RKO (cell line): ENCODE data around the gene ZNF607.
"Not testable (repeated sequence)": the region's sequence is repeated elsewhere in the genome, so short reads cannot be mapped to it uniquely, and the experiment has no call there.

Source experiments
- DNase-seq: peaks from one replicate; pipeline ENCODE4 v3.0.0-alpha.2; 2016; ENCODE audit warnings: low spot score

ZNF607 gene

DNA sequence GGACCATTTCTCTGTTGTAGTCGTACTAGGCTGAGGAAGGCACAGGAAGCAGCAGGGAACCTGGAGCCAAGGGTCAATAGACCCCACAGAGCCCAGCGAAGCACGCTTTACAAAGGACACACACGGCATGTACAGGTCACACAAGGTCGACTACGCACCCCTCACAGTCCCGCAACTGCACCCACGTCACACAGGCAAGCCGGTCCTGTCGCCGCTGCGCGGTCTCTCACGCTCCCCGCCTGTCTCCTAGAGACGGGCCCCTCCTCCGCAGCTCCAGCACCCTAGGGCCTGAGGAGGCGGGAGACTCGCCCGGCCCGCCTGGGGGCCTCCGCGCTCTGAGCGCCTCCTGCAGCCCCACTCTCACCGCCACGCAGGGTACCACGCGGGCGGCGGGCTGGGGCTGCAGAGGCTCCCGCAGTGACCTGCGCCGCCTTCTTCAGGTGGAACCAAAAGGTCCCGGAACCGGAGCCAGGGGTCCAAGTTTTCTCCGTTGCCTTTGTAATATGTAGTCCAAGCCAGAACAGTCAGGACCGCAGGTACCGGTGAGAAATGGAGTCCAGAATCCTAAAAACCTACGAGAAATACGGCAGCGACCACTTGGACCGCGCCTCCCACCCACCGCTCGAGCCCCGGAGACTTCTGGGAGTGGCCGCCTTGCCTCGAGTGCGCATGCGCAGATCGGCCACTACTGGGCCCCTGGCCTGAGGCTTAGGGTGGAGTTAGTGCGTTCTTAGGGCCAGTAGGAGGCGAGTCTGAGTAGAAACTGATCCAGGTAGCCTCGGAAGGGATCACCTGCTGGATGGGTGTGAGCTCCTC is at the start of gene ZNF607:
TSS of gene ZNF607 (minus strand) at position 651 of the 816 bp plus-strand sequence. CDS start 8,143 bp downstream, outside the sequence.
- peak; percentile 94 for DNase-seq

DNA sequence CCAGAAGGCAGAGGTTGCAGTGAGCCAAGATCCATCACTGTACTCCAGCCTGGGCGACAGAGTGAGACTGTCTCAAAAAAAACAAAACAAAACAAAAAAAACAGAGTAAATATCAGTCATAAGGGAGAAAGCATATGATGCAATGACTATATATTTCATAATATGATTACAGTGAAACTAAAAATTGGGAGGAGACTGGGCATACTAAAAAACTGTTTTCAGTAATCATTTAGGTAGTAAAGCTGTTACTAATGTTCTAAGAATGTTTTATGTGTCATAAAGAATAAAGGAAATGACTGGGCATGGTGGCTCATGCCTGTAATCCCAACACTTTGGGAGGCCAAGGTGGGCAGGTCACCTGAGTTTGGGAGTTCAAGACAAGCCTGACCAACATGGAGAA is 43.9 kb upstream of the ZNF607 start:
- peak; percentile 86 for DNase-seq

DNA sequence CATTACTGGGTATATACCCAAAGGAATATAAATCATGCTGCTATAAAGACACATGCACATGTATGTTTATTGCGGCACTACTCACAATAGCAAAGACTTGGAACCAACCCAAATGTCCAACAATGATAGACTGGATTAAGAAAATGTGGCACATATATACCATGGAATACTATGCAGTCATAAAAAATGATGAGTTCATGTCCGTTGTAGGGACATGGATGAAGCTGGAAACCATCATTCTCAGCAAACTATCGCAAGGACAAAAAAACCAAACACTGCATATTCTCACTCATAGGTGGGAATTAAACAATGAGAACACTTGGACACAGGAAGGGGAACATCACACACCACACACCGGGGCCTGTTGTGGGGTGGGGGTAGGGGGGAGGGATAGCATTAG is 38.1 kb upstream of the ZNF607 start:
- not testable (repeated sequence) for DNase-seq

DNA sequence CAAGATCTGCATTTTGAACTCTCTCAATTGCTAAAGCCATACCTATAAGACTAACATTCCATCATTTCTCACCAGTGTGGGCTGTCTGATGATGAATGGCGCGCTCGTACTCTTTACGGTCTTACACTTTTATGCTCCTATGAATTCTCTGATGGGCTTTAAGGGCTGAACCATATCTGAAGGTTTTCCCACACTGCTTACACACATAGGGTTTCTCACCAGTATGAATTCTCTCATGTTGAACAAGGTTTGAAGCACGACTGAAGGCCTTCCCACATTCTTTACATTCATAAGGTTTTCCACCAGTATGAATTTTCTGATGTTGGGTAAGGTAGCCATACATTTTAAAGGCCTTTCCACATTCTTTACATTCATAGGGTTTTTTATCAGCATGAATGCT is 18.8 kb upstream of the ZNF607 start:
- DNase-seq = no peak

DNA sequence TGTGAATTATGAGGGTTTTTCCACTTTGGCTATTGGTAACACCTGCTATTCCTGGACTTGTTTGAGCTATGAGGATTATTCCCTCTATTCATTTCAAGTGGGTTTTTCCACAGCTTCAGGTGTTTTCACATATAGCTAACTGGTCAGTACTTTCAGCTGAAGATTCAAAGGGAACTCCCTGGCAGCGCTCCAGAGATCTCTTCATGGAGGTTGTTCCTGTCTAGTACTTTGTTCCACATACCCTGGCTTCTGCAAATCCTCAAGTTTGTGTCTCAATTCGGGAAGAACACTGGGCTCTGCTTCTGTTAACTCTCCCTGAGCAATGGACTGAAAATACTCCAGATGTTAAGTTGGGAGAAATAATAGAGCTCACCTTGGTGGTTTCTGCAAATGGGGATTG is 5.6 kb upstream of the ZNF607 start:
- DNase-seq = no peak

DNA sequence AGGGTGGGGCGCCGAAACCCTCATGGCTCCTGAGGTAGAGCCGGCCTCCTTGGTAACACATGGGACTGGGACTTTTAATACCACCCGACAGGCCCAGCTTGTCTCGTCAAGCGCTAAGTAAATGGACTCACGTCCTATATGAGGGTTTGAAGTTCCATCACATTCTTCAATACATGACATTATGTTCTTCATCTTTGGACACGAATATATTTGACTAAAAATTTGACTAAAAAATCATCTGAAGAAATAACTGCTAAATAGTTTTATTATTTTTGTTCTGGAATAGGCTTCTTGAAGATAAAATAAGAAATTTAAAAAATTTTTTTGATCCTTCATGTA is 335 bp upstream of the ZNF607 start:
- DNase-seq = no peak

DNA sequence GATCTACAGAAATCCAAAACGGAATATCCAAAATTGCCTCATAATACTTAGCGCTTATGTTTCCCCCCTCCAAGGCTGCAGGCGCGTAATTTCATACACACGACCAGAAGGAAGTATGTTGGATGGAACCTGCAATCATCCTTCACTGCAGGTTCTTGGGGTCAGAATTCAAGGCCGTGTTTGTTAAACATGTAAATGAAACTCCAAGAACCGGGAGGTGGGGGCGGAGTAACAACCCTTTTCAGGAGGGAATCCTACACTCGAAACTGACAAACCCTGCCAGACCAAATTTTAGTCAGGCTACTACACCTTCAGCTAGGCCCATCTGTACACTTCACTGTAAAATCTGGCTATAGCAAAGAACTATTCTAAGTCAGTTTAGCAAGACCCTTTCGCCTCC is 1.3 kb downstream of the ZNF607 start:
- DNase-seq = peak; percentile 24

DNA sequence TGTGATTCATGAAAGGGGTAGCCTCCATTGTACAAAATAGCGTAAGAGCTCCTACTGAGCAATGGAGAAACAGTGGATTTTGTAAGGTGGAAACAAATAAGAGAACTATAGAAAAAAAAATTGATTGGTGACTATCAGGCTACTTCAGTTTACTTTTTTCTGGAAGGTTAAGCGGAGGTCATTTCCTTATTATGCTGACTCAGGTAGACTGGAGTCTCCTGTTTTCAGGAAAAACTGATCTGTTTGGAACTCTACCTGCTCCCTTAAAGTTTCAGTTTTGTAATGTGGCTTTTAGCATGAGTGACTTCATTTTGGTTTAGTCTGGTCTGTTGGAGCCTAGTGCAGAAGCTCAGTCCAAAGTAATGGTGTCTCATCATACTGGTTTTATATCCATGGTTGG is 3.4 kb downstream of the ZNF607 start:
- DNase-seq = no peak

DNA sequence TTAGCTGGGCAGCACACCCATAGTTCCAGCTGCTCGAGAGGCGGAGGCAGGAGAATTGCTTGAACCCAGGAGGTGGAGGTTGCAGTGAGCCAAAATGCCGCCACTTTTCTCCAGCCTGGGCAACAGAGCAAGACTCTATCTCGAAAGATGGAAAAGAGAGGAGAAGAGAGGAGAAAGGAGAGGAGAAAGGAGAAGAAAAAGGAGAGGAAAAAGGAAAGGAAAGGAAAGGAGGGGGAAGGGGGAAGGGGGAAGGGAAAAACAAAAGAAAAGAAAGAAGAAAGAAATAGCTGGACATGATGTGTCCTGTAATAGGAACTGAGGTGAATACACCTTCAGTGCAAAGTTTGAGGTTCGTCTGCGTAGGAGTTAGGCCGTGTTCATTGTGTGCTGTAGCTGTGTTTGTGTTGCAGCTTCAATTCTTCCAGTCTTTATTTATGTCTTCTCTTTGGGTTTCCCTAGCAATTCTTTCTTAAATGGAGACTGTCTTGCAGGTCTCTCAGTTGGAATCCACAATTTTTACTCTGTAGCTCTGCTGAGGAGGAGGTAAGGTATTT is 13.4 kb downstream of the ZNF607 start:
- no peak for DNase-seq

DNA sequence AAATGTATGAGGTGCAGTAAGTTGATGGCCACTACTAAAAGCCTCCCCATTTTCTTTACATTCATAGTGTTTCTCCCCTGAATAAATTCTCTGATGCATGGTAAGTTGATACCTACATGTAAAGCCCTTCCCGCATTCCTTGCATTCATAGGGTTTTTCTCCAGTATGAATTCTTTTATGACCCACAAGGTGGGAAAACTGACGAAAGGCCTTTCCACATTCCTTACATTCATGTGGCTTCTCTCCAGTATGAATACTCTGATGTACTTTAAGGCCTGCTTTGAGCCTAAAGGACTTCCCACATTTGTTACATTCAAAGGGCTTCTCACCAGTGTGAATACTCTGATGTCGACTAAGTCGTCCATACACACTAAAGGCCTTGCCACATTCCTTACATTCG is 20.5 kb downstream of the ZNF607 start:
- no peak for DNase-seq

DNA sequence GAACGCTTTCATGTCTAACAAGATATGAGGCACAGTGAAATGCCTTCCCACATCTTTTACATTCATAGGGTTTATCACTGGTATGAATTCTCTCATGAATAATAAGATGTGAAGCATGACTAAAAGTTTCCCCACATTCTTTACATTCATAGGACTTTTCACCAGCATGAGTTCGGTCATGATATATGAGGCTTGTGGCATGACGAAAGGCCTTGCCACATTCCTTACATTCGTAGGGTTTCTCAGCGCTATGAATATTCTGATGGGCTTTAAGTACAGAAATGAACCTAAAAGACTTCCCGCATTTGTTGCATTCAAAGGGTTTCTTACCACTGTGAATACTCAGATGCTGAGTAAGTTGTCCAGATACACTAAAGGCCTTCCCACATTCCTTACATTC is 21.3 kb downstream of the ZNF607 start:
- DNase-seq = no peak

DNA sequence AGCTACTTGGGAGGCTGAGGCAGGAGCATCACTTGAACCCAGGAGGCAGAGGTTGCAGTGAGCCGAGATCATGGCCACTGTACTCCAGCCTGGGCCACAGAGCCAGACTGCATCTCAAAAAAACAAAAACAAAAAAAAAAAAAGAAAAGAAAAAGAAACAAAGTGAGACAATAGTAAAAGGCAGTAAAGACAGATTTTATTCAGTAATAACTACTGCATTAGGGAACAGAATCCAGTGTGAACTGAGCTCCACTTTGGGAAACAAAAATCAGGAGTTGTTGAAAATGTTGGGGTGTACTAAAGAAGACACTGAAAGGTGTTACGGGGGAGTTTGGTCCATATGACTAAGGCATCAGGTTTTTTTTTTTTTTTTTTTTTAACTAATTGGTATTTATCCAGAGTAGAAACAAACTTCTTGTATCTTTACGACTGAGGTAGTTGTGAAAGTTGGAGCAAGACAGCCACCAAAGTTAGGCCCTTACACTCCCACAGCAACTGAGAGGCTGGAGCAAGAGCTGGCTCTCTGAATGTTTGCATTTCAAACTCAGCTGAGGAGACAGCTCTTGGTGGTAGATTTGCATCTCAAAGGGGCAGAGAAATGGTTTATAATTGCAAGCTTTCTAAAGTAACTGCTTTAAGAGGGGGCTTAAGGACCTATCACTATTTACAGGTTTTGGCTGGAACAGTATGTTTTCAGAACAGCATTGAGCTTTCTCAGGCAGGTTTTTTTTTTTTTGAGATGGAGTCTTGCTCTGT is 24.2 kb downstream of the ZNF607 start:
- no peak for DNase-seq

DNA sequence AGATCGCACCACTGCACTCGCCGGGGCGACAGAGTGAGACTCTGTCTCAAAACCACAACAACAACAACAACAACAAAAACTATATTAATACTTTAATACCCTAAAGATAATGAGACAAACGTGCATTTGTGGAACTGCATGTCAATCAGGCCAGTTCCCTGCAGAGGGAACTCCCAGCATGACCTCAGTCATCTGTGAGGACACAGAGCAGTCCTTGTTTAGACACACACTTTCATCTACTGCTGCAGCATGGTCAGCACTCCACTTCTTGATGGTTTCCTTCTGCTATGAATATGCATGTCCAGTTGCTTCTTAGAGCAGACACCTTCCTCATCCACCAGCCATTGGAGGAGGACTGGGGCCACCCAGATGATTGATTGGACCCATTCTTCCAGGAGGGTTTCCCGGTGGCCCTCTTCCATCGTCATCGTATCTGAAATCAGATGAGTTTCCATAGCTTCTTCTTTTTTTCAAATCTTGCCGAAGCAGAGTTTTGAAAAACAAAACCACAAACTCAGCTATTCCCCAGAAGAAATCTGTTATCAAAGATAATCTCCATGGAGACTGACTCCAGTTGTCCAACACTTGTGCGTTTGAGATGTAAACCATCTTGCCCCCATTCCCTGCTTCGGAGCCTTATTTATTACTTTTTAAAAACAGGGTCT is 26.5 kb downstream of the ZNF607 start:
- no peak for DNase-seq

DNA sequence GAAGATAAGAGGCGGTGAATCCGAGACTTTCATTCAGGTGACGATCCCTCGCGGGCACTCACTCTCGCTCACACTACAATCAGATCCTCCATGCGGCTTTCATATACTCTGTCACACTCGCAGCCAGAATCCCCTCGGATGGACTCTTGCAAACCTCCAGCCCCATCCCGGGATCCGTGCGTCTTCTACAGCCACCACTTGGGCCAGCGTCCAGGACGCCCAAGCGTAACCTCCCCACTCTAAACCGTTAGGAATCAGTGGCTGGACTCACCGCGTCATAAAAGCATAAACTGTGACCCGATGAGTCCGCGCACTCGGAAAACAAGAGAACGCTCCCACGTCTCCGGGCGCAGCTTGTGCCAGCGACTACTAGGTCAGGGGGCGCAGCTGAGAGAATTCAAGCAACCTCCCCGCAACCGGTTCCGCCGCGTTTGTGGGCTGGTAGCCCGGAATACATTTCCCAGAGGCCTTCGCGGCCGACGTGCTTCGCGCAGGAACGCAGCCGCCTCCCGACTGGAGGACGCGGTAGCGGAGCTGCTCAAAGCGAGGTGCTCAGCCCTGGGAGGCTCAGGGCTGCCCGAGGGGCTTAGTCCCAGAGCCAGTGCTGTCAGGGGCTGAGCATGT is 27.6 kb downstream of the ZNF607 start:
- DNase-seq = no peak

DNA sequence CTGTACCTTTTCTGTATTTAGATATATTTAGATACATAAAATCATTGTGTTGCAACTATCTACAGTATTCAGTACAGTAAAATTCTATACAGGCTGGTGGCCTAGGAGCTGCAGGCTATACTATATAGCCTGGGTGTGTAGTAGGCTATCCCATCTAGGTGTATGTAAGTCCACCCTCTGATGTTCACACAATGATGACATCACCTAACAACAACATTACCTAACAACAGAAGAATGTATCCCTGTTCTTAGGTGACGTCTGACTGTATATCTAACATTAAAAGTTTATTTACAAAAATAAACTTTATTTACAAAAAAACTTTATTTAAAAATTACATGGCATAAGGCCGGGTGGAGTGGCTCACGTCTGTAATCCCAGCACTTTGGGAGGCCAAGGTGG is 36.0 kb downstream of the ZNF607 start:
- no peak for DNase-seq

DNA sequence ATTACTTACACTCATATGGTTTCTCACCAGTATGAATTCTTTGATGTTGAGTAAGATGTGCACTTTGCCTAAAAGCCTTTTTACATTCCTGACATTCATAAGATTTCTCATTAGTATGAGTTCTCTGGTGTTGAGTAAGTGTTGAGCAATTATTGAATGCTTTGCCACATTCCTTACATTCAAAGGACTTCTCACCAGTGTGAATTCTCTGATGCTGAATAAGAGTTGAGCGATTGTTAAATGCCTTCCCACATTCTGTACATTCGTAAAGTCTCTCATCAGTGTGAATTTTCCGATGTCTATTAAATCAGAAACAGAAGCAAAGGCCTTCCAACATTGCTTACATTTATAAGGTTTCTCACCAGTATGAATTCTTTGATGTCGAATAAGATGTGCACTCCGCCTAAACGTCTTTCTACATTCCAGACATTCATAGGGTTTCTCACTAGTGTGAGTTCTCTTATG is 50.1 kb downstream of the ZNF607 start:
- DNase-seq = peak; percentile 96

DNA sequence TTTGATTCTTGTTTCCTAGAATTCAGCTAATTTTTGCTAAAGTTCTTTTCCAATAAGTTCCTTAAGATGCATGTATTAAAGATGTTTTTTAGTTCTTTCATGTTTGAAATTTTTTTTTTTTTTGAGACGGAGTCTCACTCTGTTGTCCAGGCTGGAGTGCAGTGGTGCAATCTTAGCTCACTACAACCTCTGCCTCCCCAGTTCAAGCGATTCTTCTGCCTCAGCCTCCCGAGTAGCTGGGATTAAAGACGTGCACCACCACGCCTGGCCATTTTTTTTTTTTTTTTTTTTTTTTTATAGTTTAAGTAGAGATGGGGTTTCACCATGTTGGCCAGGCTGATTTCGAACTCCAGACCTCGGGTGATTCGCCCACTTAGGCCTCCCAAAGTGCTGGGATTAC is 62.4 kb downstream of the ZNF607 start:
- not testable (repeated sequence) for DNase-seq

DNA sequence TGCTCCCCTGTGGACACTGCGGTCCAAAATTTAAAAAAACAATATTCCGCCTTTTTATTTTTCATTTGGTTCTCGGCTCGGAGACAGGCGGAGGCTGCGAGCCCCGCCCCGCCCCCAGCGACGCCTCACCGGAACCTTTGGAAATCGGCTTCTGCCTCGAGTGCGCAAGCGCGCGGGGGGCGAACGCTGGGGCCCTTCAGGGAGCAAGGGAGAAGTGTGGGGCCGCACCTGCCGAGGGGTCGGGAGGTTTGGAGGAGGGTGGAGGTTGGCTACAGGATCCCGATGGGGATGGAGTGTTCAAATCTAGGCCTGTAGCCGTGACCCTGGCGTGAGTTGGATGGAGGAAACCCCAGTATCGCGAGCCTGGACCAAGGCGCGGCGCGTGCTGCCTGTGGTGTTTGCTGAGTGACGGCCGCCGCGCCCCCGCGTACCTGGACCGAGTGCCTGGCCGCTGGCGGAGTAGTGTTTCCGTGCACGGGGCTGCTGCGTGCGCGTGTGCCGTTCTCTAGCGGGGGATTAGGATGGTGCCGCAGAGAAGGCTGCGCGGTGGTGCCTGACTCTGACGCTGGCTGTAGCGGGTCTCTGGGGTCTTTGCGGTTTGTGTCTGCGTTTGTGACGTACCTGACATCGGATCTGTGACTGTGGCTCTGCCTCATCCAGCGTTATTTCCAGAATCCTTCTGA is 63.7 kb downstream of the ZNF607 start:
- peak; percentile 87 for DNase-seq

DNA sequence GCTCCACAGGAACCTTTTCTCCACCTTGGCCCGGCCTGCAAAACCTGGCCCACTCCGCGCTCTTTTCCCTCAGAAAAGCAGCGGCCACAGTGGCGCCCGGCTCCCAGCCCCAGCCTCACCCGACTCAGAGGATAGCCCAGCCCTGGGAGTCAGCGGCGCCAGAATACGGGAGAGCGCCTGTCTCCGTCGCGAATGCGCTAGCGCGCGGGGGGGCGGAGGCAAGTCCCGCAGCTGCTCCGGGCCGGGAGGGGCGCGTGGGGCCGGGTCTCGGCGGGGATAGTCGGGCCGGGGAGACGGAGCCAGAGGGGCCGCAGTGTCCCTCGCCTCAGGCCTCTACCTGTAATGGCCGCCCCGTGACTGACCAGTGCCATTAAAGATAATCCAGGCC is 64.3 kb downstream of the ZNF607 start, which contains the start of gene ZFP30:
TSS of gene ZFP30 (minus strand) at position 165 of the 388 bp plus-strand sequence. CDS start 7,643 bp downstream, outside the sequence.
- DNase-seq = peak; percentile 77

DNA sequence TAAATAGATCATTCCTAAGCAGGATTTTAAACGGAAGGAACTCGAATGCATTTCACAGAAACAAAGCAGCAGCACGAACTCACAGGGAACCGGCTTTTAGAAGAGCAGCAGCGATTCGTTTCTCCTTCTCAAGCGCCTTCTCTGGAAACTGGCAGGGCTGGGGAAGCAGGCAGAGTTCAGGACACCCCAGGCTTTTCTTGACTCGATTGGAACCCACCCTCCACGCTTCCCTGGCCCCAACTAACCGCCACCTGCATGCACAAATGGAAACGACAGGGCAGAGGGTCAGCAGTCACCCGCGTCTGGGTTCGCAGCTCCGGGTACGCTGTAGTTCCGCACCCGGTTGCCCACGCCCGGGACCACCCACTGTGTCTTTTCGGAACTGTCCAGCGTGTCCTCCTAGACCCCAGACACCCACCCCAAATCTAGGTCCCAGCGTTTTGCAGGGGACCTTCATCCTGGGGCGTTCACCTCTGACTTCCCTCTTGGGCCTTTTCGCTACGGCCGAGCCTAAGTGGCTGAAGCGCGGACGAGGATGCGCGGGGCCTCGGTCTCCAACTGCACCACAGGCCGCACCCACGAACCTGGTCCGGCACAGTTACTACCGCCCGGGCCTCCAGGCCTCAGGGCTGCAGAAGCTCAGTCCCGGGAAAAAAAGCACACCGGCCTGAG is 64.8 kb downstream of the ZNF607 start:
- peak; percentile 64 for DNase-seq

DNA sequence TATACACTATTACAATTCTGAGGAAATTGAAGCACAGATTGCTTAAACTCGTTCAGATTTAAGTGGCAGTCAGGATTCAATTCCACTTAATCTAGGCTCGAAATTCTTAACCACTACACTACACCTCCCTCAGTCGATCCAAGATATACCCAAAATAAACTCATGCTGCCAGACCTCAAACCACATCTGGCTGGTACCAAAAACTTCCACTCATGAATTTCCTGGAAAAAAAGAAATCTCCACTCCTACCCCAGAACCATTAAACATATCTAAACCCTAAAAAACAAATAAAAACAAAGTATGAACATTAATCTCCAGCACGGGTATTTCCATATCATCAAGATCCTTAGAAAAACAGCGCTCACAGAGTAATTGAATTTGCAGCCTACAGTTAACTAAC is 65.4 kb downstream of the ZNF607 start:
- peak; percentile 24 for DNase-seq
